HEK293 (cell line): ENCODE measurements around the gene SRRM2.
A peak's percentile ranks its signal among the peaks of the same experiment; 100 is the strongest.

ENCODE experiments used
- CTCF ChIA-PET: fragments of 350-600 bp; formaldehyde crosslinking; extraction: SDS; loops from one replicate; lab custom pipeline; 2021; ENCODE audit warnings: antibody characterized with exemption; lab: Yijun Ruan, JAX
- POLR2A ChIA-PET: fragments of 300-600 bp; formaldehyde crosslinking; extraction: SDS; loops from one replicate; lab custom pipeline; 2020; ENCODE audit warnings: antibody characterized with exemption, inconsistent platforms; lab: Yijun Ruan, JAX
- H3K27ac ChIP-seq: fragments of 200-500 bp; sonication (Bioruptor generic); 2 replicates; pipeline ENCODE4 v1.5.1; 2014; ENCODE audit warnings: low read depth, low read length, control low read depth, inconsistent platforms; ENCODE audit errors: extremely low read depth
- H3K36me3 ChIP-seq, 2 experiments: fragments of 200-500 bp in 1 of 2; sonication (Bioruptor generic) in 1 of 2; 1 replicate in 1 of 2; 2 replicates in 1 of 2; pipeline ENCODE4 v1.5.1; 2014 to 2017; ENCODE audit warnings: inconsistent platforms in 2 of 2, low read length in 2 of 2; ENCODE audit not compliant: control insufficient read depth in 2 of 2, insufficient read depth in 1 of 2
- H3K4me1 ChIP-seq: fragments of 200-500 bp; sonication (Bioruptor generic); 2 replicates; pipeline ENCODE4 v1.5.1; 2014; ENCODE audit warnings: mild to moderate bottlenecking, low read length, inconsistent platforms; ENCODE audit not compliant: control insufficient read depth, insufficient read depth
- H3K4me3 ChIP-seq: 2 replicates; pipeline ENCODE4 v1.5.1; 2011; ENCODE audit warnings: low read depth, mild to moderate bottlenecking, control low read depth, low read length, moderate library complexity
- H3K9me3 ChIP-seq: fragments of 200-500 bp; sonication (Bioruptor generic); 2 replicates; pipeline ENCODE4 v1.5.1; 2014; ENCODE audit warnings: low read depth, low read length, inconsistent platforms; ENCODE audit not compliant: control insufficient read depth, insufficient read depth
- EGR2 ChIP-seq: fragments of 450-650 bp; formaldehyde crosslinking; IDR thresholded peaks from 2 replicates; pipeline ENCODE4 v1.5.1; 2016; ENCODE audit warnings: low read depth, missing biosample characterization, missing genetic modification characterization
- REST ChIP-seq: fragments of 450-650 bp; formaldehyde crosslinking; IDR thresholded peaks from 2 replicates; pipeline ENCODE4 v1.5.1; 2016; ENCODE audit warnings: missing biosample characterization, missing genetic modification characterization
- SP2 ChIP-seq: fragments of 450-650 bp; formaldehyde crosslinking; IDR thresholded peaks from 2 replicates; pipeline ENCODE4 v1.5.1; 2016; ENCODE audit warnings: missing biosample characterization, missing genetic modification characterization
- ZBTB48 ChIP-seq: fragments of 450-650 bp; formaldehyde crosslinking; IDR thresholded peaks from 2 replicates; pipeline ENCODE4 v1.5.1; 2016; ENCODE audit warnings: missing biosample characterization, missing genetic modification characterization
- ZFHX2 ChIP-seq: fragments of 450-650 bp; formaldehyde crosslinking; conservative IDR thresholded peaks from 2 replicates; pipeline ENCODE4 v1.5.1; 2016; ENCODE audit warnings: missing biosample characterization, missing genetic modification characterization
- ZNF324 ChIP-seq: fragments of 450-650 bp; formaldehyde crosslinking; IDR thresholded peaks from 2 replicates; pipeline ENCODE4 v1.5.1; 2016; ENCODE audit warnings: missing biosample characterization, missing genetic modification characterization
- ZNF416 ChIP-seq: fragments of 450-650 bp; formaldehyde crosslinking; IDR thresholded peaks from 2 replicates; pipeline ENCODE4 v1.5.1; 2016; ENCODE audit warnings: missing biosample characterization, missing genetic modification characterization
- ZNF792 ChIP-seq: fragments of 450-650 bp; formaldehyde crosslinking; IDR thresholded peaks from 2 replicates; pipeline ENCODE4 v1.5.1; 2016; ENCODE audit warnings: missing biosample characterization, missing genetic modification characterization
- TF ChIP-seq, protein P1 (sequence below): fragments of 450-650 bp; formaldehyde crosslinking; IDR thresholded peaks from 2 replicates; pipeline ENCODE4 v1.5.1; 2017; ENCODE audit warnings: missing biosample characterization, mild to moderate bottlenecking, missing genetic modification characterization, moderate library complexity

Gene SRRM2

DNA sequence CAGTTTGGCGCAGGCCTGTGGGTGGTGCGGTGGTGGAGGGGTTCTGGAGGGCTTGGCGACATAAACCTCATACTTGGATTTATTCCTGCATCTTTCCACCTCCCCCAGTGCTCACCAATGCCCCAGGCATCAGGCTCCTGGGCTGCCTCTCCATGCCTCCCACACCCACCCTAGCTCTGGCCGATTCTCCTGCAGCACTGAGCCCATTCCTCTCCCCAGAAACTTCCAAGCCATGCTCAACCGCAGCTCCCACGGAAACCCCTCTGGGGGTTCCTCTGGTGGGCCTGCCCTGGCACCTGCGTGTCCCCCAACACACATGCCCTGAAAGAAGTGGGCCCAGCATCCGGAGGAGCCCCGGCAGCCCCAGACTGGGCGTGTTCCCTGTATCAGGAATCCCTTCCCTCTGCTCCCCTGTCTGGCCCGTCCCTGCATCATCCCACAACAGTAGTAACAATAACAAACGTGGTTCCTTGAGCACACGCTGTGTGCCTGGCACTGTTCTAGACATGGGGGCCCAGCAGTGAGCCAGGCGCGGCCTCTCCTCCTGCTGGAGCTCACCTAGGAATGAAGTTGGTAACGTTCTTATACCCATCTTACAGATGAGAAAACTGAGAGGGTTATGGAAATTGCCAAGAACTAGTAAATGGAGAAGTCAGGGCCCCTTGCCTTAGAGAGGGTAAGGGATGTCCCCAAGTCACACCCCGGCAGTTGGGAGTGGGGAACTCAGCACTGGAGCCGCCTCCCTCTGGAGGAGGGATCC is 66.9 kb downstream of the SRRM2 start:
- CTCF ChIA-PET = interaction anchor here (0.6 kb wide), 1 partner anchor 107 kb away, joined by 3 read pairs; no protein-coding TSS in a partner anchor
- Histone ChIP-seq H3K9me3 (no peaks in the 10 kb centered on the region), H3K36me3 (no peaks in the 10 kb centered on the region), H3K27ac (no peak overlapping the region), H3K4me1 (no peaks in the 10 kb centered on the region), H3K4me3 (no peak overlapping the region)
- POLR2A ChIA-PET = no interaction called here
- no peak for TF ChIP-seq ZNF792 (tag by site-specific recombination)
- no peak for TF ChIP-seq REST (tag by site-specific recombination)
- TF ChIP-seq ZBTB48 (tag by site-specific recombination) = no peak
- no peak for TF ChIP-seq ZNF324 (tag by site-specific recombination)
- TF ChIP-seq EGR2 (tag by site-specific recombination) = peak; percentile 85
- TF ChIP-seq ZFHX2 (tag by site-specific recombination) = peak; percentile 75

DNA sequence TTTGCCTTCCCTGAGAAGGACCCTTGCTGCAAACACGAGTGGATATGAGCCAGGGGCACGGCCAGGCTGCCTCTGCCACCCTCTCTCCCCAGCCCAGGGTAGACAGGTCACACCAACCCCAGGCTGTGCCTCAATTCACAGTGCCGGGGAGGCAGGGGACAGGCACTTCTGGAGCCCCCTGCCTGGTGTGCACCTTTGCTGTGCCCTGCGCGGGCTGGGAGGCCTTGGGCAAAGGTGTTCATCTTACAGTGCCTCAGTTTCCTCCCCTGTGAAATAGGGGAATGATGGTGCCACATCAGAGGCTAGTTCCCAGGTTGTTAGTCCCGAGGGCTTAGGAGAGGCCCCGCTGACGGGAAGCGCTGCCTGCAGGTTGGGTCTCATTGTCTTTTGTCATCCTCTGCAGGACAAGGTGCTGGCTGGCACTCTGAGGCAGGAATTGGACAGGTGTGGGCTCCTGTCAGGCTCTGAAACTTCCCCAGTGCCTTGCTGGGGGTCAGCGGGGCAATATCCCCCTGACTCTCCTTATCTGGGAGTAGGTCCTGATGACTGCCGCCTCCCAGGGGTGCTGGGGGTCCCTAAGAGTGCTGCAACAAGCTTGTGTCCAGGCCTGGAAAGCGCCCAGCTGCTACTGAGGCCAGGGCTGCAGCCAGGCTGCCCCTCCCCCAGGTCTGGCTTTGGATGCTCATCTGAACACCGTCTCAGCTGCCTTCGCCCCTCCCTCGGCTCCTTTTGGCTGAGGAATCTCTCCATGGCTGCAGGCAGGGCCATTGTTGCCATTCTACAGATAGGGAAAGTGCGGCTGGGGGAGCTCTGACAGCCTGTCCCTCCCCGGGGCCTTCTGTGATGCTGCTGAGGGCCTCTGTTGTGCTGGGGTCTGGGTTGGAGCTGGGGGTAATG is 67.7 kb downstream of the SRRM2 start:
- H3K9me3 ChIP-seq = no peaks in the 10 kb centered on the region
- no peaks in the 10 kb centered on the region for H3K4me1 ChIP-seq
- ChIA-PET POLR2A (no interaction called here), CTCF (interaction anchor here (0.8 kb wide), 1 partner anchor 96 kb away, joined by 3 read pairs; no protein-coding TSS in a partner anchor)
- TF ChIP-seq SP2 (tag by site-specific recombination) (no peak), ZNF416 (tag by site-specific recombination) (no peak)
- TF ChIP-seq, protein P1, sequence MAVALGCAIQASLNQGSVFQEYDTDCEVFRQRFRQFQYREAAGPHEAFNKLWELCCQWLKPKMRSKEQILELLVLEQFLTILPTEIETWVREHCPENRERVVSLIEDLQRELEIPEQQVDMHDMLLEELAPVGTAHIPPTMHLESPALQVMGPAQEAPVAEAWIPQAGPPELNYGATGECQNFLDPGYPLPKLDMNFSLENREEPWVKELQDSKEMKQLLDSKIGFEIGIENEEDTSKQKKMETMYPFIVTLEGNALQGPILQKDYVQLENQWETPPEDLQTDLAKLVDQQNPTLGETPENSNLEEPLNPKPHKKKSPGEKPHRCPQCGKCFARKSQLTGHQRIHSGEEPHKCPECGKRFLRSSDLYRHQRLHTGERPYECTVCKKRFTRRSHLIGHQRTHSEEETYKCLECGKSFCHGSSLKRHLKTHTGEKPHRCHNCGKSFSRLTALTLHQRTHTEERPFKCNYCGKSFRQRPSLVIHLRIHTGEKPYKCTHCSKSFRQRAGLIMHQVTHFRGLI (tag by site-specific recombination) = peak; percentile 30; the same call in 1 of the 2 replicates
- H3K27ac ChIP-seq = no peak overlapping the region
- no peaks in the 10 kb centered on the region for H3K36me3 ChIP-seq
- no peak overlapping the region for H3K4me3 ChIP-seq
